ENCODE results near the gene MOCOS.

The MOCOS gene

GRCh38 chr18:36284671-36285295 is 97.5 kb downstream of the MOCOS start:
- peak; percentile 71 for DNase-seq (ENCODE audit: low spot score)
- peak; percentile 52 for TF ChIP-seq CTCF (IDR thresholded peaks at IDR 0.05; ENCODE audit: extremely low read depth, missing control alignments)

- no peak for DNase-seq (ENCODE audit: low spot score)
- TF ChIP-seq CTCF (IDR thresholded peaks at IDR 0.05; ENCODE audit: extremely low read depth, missing control alignments): no peak
Observed at GRCh38 chr18:36287653-36288052, 100.4 kb downstream of the MOCOS start.

GRCh38 chr18:36288689-36289088 is 101.4 kb downstream of the MOCOS start:
- no peak for TF ChIP-seq CTCF (IDR thresholded peaks at IDR 0.05; ENCODE audit: extremely low read depth, missing control alignments)
- DNase-seq (ENCODE audit: low spot score): no peak

- no peak for TF ChIP-seq CTCF (IDR thresholded peaks at IDR 0.05; ENCODE audit: extremely low read depth, missing control alignments)
- DNase-seq (ENCODE audit: low spot score): no peak
Observed at GRCh38 chr18:36294031-36294430, 106.7 kb downstream of the MOCOS start.

- DNase-seq (ENCODE audit: low spot score): no peak
- TF ChIP-seq CTCF (IDR thresholded peaks at IDR 0.05; ENCODE audit: extremely low read depth, missing control alignments): no peak
Observed at GRCh38 chr18:36295214-36295613, 107.9 kb downstream of the MOCOS start.

GRCh38 chr18:36295880-36296301 is 108.6 kb downstream of the MOCOS start:
- TF ChIP-seq CTCF (IDR thresholded peaks at IDR 0.05; ENCODE audit: extremely low read depth, missing control alignments): no peak
- no peak for DNase-seq (ENCODE audit: low spot score)

- DNase-seq (ENCODE audit: low spot score): peak; percentile 62
- TF ChIP-seq CTCF (IDR thresholded peaks at IDR 0.05; ENCODE audit: extremely low read depth, missing control alignments): peak; percentile 22
Observed at GRCh38 chr18:36296650-36297416, 109.5 kb downstream of the MOCOS start.
